Testis (tissue), 3 donors: ENCODE results near the gene ARHGAP33. TPM values are rescaled to one million over a fixed set of nuclear protein-coding genes. Genes with fewer than 3 reads are reported as not detected.
"Not testable (repeated sequence)": the region's sequence is repeated elsewhere in the genome, so short reads cannot be mapped to it uniquely, and the experiment has no call there.

Experiments used
- DNase-seq: peaks from one replicate; pipeline ENCODE4 v3.0.0-alpha.2; 2019
- H3K27ac ChIP-seq, 2 donors: fragments of 200-600 bp; sonication (generic); one replicate each; pipeline ENCODE4 v1.5.1; 2019
- H3K27me3 ChIP-seq: fragments of 200-600 bp; sonication (generic); one replicate; pipeline ENCODE4 v1.5.1; 2019
- H3K36me3 ChIP-seq: fragments of 200-600 bp; sonication (generic); one replicate; pipeline ENCODE4 v1.5.1; 2017; ENCODE audit warnings: low read depth; ENCODE audit errors: missing control alignments
- H3K4me1 ChIP-seq: fragments of 200-600 bp; sonication (generic); one replicate; pipeline ENCODE4 v1.5.1; 2019
- H3K4me3 ChIP-seq, 2 donors: fragments of 200-600 bp; sonication (generic); one replicate each; pipeline ENCODE4 v1.5.1; 2017 to 2019
- H3K9me3 ChIP-seq: fragments of 200-600 bp; sonication (generic); one replicate; pipeline ENCODE4 v1.5.1; 2017
- CTCF ChIP-seq, 3 experiments: fragments of 450-650 bp in 2 of 3; fragments of 200-600 bp in 1 of 3; sonication (generic) in 1 of 3; IDR thresholded peaks; one replicate each; pipeline ENCODE4 v1.5.1; 2016 to 2019; ENCODE audit warnings: antibody characterized with exemption in 3 of 3, mild to moderate bottlenecking in 2 of 3, moderate library complexity in 1 of 3
- POLR2A ChIP-seq: fragments of 450-650 bp; IDR thresholded peaks from one replicate; pipeline ENCODE4 v1.6.1; 2017; ENCODE audit warnings: antibody characterized with exemption, mild to moderate bottlenecking, moderate library complexity
- WGBS, 2 donors: methylation state at CpG; one replicate each; pipeline ENCODE4 v1.1.5; 2018; 5-methylcytosine and 5-hydroxymethylcytosine counted together
- intact Hi-C: fragments of 100-400 bp; cut with DNase I; formaldehyde crosslinking; loops from one replicate; pipeline ENCODE4 v1.15.1; 2023; ENCODE audit warnings: low total_unique reads
- polyA plus RNA-seq: library from polyadenylated mRNA; stranded (reverse); fragments of 350-450 nt; fragmentation: Illumina TruSeq; extraction: RNeasy Lipid Tissue Mini Kit (QIAGEN cat#74804); gene quantifications from one replicate; pipeline ENCODE4 v1.2.3, GENCODE V29; 2014; ENCODE audit warnings: low read depth, low replicate concordance; ENCODE audit not compliant: insufficient read depth
- total RNA-seq, 2 donors: library from RNA; depleted of rRNA; stranded (reverse); fragments of >200 nt; gene quantifications; one replicate each; pipeline ENCODE4 v1.2.3, GENCODE V29; 2016

Gene ARHGAP33
- total and polyA plus RNA-seq, 3 donors from 2014 or later, result 46.6 to 133 (median 56.2) TPM

GRCh38 chr19:35824150-35824549 lies 48.8 kb downstream of the ARHGAP33 start:
- no peak overlapping the region for H3K27ac ChIP-seq
- intact Hi-C loops, result no loop called here
- no peaks in the 10 kb centered on the region for H3K36me3 ChIP-seq
- H3K9me3 ChIP-seq, result no peaks in the 10 kb centered on the region
- no peak for DNase-seq
- no peak overlapping the region for H3K4me3 ChIP-seq
- TF ChIP-seq POLR2A (no peak), CTCF (IDR thresholded peaks at IDR 0.05) (no peak)
- H3K27me3 ChIP-seq, result no peaks in the 10 kb centered on the region
- 90 to 96% methylated on average over 5 of the region's 5 CpGs for WGBS, 2 donors
- H3K4me1 ChIP-seq, result no peaks in the 10 kb centered on the region

- peak; percentile 89 for DNase-seq
- WGBS, 2 donors, result 4% methylated on average over 10 to 12 of the region's 12 CpGs
- no peak for TF ChIP-seq CTCF (IDR thresholded peaks at IDR 0.05)
- TF ChIP-seq POLR2A, result no peak
Measured at GRCh38 chr19:35828692-35829301, 53.4 kb downstream of the ARHGAP33 start.

GRCh38 chr19:35830986-35831385 lies 55.6 kb downstream of the ARHGAP33 start:
- H3K27me3 ChIP-seq, result no peaks in the 10 kb centered on the region
- no peaks in the 10 kb centered on the region for H3K4me1 ChIP-seq
- TF ChIP-seq CTCF (IDR thresholded peaks at IDR 0.05) (no peak), POLR2A (no peak)
- intact Hi-C loops, result no loop called here
- no peaks in the 10 kb centered on the region for H3K36me3 ChIP-seq
- no peaks in the 10 kb centered on the region for H3K9me3 ChIP-seq
- no peak for DNase-seq
- 48 to 75% methylated on average over 7 to 18 of the region's 18 CpGs for WGBS, 2 donors
- no peak overlapping the region for H3K4me3 ChIP-seq
- no peak overlapping the region for H3K27ac ChIP-seq

More at GRCh38 chr19:35828692-35829301, 53.4 kb downstream of the ARHGAP33 start:
- H3K9me3 ChIP-seq, result no peaks in the 10 kb centered on the region
- H3K36me3 ChIP-seq, result no peaks in the 10 kb centered on the region
- H3K27ac ChIP-seq, result no peak overlapping the region
- no peak overlapping the region for H3K4me3 ChIP-seq
- intact Hi-C loops, result no loop called here
- H3K4me1 ChIP-seq, result no peaks in the 10 kb centered on the region
- no peaks in the 10 kb centered on the region for H3K27me3 ChIP-seq

GRCh38 chr19:35832054-35832453 lies 56.7 kb downstream of the ARHGAP33 start:
- WGBS, 2 donors, result 63 to 67% methylated on average over 4 of the region's 4 CpGs
- TF ChIP-seq CTCF (IDR thresholded peaks at IDR 0.05) (no peak), POLR2A (no peak)
- no peak for DNase-seq
- no peaks in the 10 kb centered on the region for H3K36me3 ChIP-seq
- H3K4me1 ChIP-seq, result no peaks in the 10 kb centered on the region
- no peak overlapping the region for H3K4me3 ChIP-seq
- no peaks in the 10 kb centered on the region for H3K9me3 ChIP-seq
- no peaks in the 10 kb centered on the region for H3K27me3 ChIP-seq
- no peak overlapping the region for H3K27ac ChIP-seq
- intact Hi-C loops, result no loop called here

- intact Hi-C loops, result no loop called here
- TF ChIP-seq POLR2A, result no peak
- no peak for TF ChIP-seq CTCF (IDR thresholded peaks at IDR 0.05)
Measured at GRCh38 chr19:35833972-35834371, 58.6 kb downstream of the ARHGAP33 start.

GRCh38 chr19:35836096-35836495 lies 60.7 kb downstream of the ARHGAP33 start:
- H3K36me3 ChIP-seq, H3K4me1 ChIP-seq, DNase-seq, H3K4me3 ChIP-seq, intact Hi-C loops, H3K27ac ChIP-seq, H3K27me3 ChIP-seq, H3K9me3 ChIP-seq: not testable (repeated sequence)
- 64 to 66% methylated on average over 11 of the region's 11 CpGs for WGBS, 2 donors

More at GRCh38 chr19:35833972-35834371, 58.6 kb downstream of the ARHGAP33 start:
- H3K27me3 ChIP-seq, result no peaks in the 10 kb centered on the region
- WGBS, 2 donors, result 64% methylated on average over 7 of the region's 7 CpGs
- no peak for DNase-seq
- no peaks in the 10 kb centered on the region for H3K4me1 ChIP-seq
- no peak overlapping the region for H3K27ac ChIP-seq
- H3K4me3 ChIP-seq, result no peak overlapping the region
- no peaks in the 10 kb centered on the region for H3K9me3 ChIP-seq
- H3K36me3 ChIP-seq, result no peaks in the 10 kb centered on the region
